OCI-LY7 (cell line): ENCODE data around the gene SRGN. TPM values are rescaled to one million over a fixed set of nuclear protein-coding genes. Genes with fewer than 3 reads are reported as not detected.

Experiments used
- BruUV-seq: library from RNA; stranded (reverse); fragments of 400-500 nt; replicated peaks from 2 replicates; lab custom pipeline; 2021; lab: Mats Ljungman, UMichigan
- CTCF ChIA-PET: fragments of 300-600 bp; sonication (Branson Sonifier 250); formaldehyde crosslinking; loops from one replicate; lab custom pipeline; 2022; ENCODE audit warnings: antibody characterized with exemption; ENCODE audit not compliant: unreplicated experiment; lab: Charles Lee
- POLR2A ChIA-PET: fragments of 300-600 bp; sonication (Branson Sonifier 250); formaldehyde crosslinking; loops from one replicate; lab custom pipeline; 2022; ENCODE audit warnings: antibody characterized with exemption; lab: Charles Lee
- DNase-seq: peaks from one replicate; pipeline ENCODE4 v3.0.0-alpha.2; 2015; ENCODE audit warnings: low spot score
- H2AFZ ChIP-seq: fragments of 200-600 bp; sonication (generic), shearing (Covaris generic); 2 replicates; pipeline ENCODE4 v1.6.1; 2014; ENCODE audit warnings: mild to moderate bottlenecking, antibody characterized with exemption, low read length, moderate library complexity
- H3K27ac ChIP-seq: fragments of 200-600 bp; sonication (generic); 2 replicates; pipeline ENCODE4 v1.5.1; 2014; ENCODE audit warnings: mixed run types, low read depth, mild to moderate bottlenecking, moderate library complexity, low read length, inconsistent platforms; ENCODE audit not compliant: poor library complexity, severe bottlenecking
- H3K36me3 ChIP-seq: fragments of 200-600 bp; sonication (generic); 2 replicates; pipeline ENCODE4 v1.6.1; 2014; ENCODE audit warnings: mild to moderate bottlenecking, antibody characterized with exemption, low read length, moderate library complexity, mixed read lengths; ENCODE audit not compliant: insufficient read depth
- H3K4me1 ChIP-seq: fragments of 200-600 bp; sonication (generic); 2 replicates; pipeline ENCODE4 v1.5.1; 2014; ENCODE audit warnings: mild to moderate bottlenecking, low read length; ENCODE audit not compliant: insufficient read depth, poor library complexity, severe bottlenecking
- H3K4me2 ChIP-seq: fragments of 200-600 bp; sonication (generic); 2 replicates; pipeline ENCODE4 v1.6.1; 2014; ENCODE audit warnings: mild to moderate bottlenecking, low read length
- H3K4me3 ChIP-seq: fragments of 200-600 bp; sonication (generic); 2 replicates; pipeline ENCODE4 v1.5.1; 2014; ENCODE audit warnings: mild to moderate bottlenecking, low read depth, low read length; ENCODE audit not compliant: poor library complexity, severe bottlenecking
- H3K79me2 ChIP-seq: fragments of 200-600 bp; sonication (generic); 2 replicates; pipeline ENCODE4 v1.6.1; 2016; ENCODE audit warnings: low read depth, mild to moderate bottlenecking, low read length, moderate library complexity, mixed read lengths; ENCODE audit not compliant: insufficient read depth
- H3K9me2 ChIP-seq: fragments of 200-600 bp; sonication (generic); 2 replicates; pipeline ENCODE4 v1.6.1; 2016; ENCODE audit warnings: mild to moderate bottlenecking, low read length, mixed read lengths; ENCODE audit not compliant: insufficient read depth
- H3K9me3 ChIP-seq: fragments of 200-600 bp; sonication (generic); 2 replicates; pipeline ENCODE4 v1.6.1; 2014; ENCODE audit warnings: mild to moderate bottlenecking, mixed run types, low read length, mixed read lengths
- H4K20me1 ChIP-seq: fragments of 200-600 bp; sonication (generic); 2 replicates; pipeline ENCODE4 v1.6.1; 2014; ENCODE audit warnings: mild to moderate bottlenecking, antibody characterized with exemption, low read length, moderate library complexity, mixed read lengths; ENCODE audit not compliant: insufficient read depth
- CTCF ChIP-seq: fragments of 200-600 bp; sonication (generic); conservative IDR thresholded peaks from 2 replicates; pipeline ENCODE4 v1.5.1; 2014; ENCODE audit warnings: mild to moderate bottlenecking, antibody characterized with exemption, low read length, moderate library complexity, mixed read lengths
- EZH2phosphoT487 ChIP-seq: fragments of 200-600 bp; sonication (generic); IDR thresholded peaks from 2 replicates; pipeline ENCODE4 v1.6.1; 2018; ENCODE audit warnings: low read depth, borderline replicate concordance, mild to moderate bottlenecking, mixed run types, antibody characterized with exemption, low read length, moderate library complexity, mixed read lengths
- intact Hi-C: fragments of 100-400 bp; cut with micrococcal nuclease; formaldehyde crosslinking; loops from one replicate; pipeline ENCODE4 v1.10.0; 2022; ENCODE audit not compliant: unreplicated experiment
- total RNA-seq, 2 experiments: library from RNA; depleted of rRNA in 1 of 2; stranded (reverse); fragments of >200 nt in 1 of 2; shearing (Covaris generic) in 1 of 2; gene quantifications; 2 replicates each; pipeline ENCODE4 v1.2.3, GENCODE V29; 2014 to 2022

The SRGN gene
- total RNA-seq, 2 experiments from 2014 or later = 5.8 to 16.3 TPM

GRCh38 chr10:69102440-69102839 is 14.5 kb downstream of the SRGN start:
- TF ChIP-seq EZH2phosphoT487 = no peak
- no peak for TF ChIP-seq CTCF
- Histone ChIP-seq H3K9me3 (no peaks in the 10 kb centered on the region), H3K4me1 (no peaks in the 10 kb centered on the region), H3K36me3 (no peaks in the 10 kb centered on the region), H3K79me2 (no peaks in the 10 kb centered on the region), H3K4me3 (no peak overlapping the region), H3K27ac (no peak overlapping the region), H3K9me2 (no peaks in the 10 kb centered on the region), H2AFZ (no peak overlapping the region), H3K4me2 (no peak overlapping the region), H4K20me1 (no peaks in the 10 kb centered on the region)
- ChIA-PET CTCF (no interaction called here), POLR2A (interaction anchor here (0.5 to 0.6 kb wide), 2 partner anchors 322 to 510 kb away, joined by 3 to 5 read pairs; no protein-coding TSS in a partner anchor)
- intact Hi-C loops = no loop called here
- BruUV-seq = no TSS peak
- no peak for DNase-seq

- POLR2A ChIA-PET = interaction anchor here (0.6 to 0.7 kb wide), 2 partner anchors 91 to 932 kb away, joined by 3 read pairs; no protein-coding TSS in a partner anchor
- H3K4me1 ChIP-seq = no peaks in the 10 kb centered on the region
- no peaks in the 10 kb centered on the region for H3K9me3 ChIP-seq
- no peaks in the 10 kb centered on the region for H4K20me1 ChIP-seq
- H3K27ac ChIP-seq = no peak overlapping the region
- BruUV-seq = no TSS peak
- no peak overlapping the region for H3K4me3 ChIP-seq
- intact Hi-C loops = no loop called here
- no peaks in the 10 kb centered on the region for H3K79me2 ChIP-seq
- no peaks in the 10 kb centered on the region for H3K36me3 ChIP-seq
- H3K9me2 ChIP-seq = no peaks in the 10 kb centered on the region
- CTCF ChIA-PET = no interaction called here
- H3K4me2 ChIP-seq = no peak overlapping the region
- DNase-seq = no peak
- no peak overlapping the region for H2AFZ ChIP-seq
- TF ChIP-seq CTCF = no peak
- no peak for TF ChIP-seq EZH2phosphoT487
Measured at GRCh38 chr10:69103784-69104183, 15.9 kb downstream of the SRGN start.

- Histone ChIP-seq H3K27ac (no peak overlapping the region), H3K4me1 (no peaks in the 10 kb centered on the region), H3K9me3 (no peaks in the 10 kb centered on the region), H3K79me2 (no peaks in the 10 kb centered on the region), H3K4me3 (no peak overlapping the region), H3K9me2 (no peaks in the 10 kb centered on the region), H3K36me3 (no peaks in the 10 kb centered on the region), H4K20me1 (no peaks in the 10 kb centered on the region), H2AFZ (no peak overlapping the region), H3K4me2 (no peak overlapping the region)
- CTCF ChIA-PET = no interaction called here
- no TSS peak for BruUV-seq
- POLR2A ChIA-PET = interaction anchor here (1.2 to 1.5 kb wide), 2 partner anchors 10 to 18 kb away, joined by 4 read pairs; partner anchors contain the start of gene SRGN
- intact Hi-C loops = no loop called here
- DNase-seq = no peak
- TF ChIP-seq EZH2phosphoT487 = no peak
- TF ChIP-seq CTCF = no peak
Measured at GRCh38 chr10:69104994-69105790, 17.3 kb downstream of the SRGN start.
